ENCODE data around the gene TMC5.

The TMC5 gene

GRCh38 chr16:19434584-19434983, 16.9 kb downstream of the TMC5 start:
- Histone ChIP-seq H3K27ac (ENCODE audit: low read depth, low read length) (no peak overlapping the region), H3K4me1 (ENCODE audit: insufficient read depth, low read length) (peaks cover 12% of the 10 kb centered on the region), H3K9me3 (ENCODE audit: insufficient read depth, low read depth, low read length) (no peaks in the 10 kb centered on the region), H3K9ac (ENCODE audit: low read depth, low read length) (no peak overlapping the region), H3K27me3 (ENCODE audit: insufficient read depth, low read length) (no peaks in the 10 kb centered on the region), H3K36me3 (ENCODE audit: insufficient read depth, low read length) (no peaks in the 10 kb centered on the region), H3K4me3 (ENCODE audit: low read length) (no peak overlapping the region)
- 66% methylated on average over 1 of the region's 1 CpG for WGBS

DNA sequence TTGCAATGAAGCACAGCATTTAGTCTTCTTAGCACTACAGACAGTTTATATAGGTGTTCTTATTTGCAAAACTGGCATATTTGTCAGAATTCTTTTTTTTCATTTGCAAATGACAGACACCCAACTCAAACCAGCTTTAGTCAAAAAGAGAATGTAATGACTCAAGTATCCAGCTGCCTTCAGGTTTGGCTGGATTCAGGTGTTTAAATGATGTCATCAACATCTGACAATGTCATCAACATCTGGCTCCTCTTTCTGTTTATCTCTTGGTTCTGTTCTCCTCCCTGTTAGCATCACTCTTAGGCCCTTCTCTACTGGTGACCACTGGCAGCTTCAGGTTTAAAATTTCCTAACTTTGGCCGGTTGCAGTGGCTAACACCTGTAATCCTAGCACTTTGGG, 18.9 kb downstream of the TMC5 start:
- Histone ChIP-seq H3K36me3 (ENCODE audit: insufficient read depth, low read length) (no peaks in the 10 kb centered on the region), H3K9me3 (ENCODE audit: insufficient read depth, low read depth, low read length) (no peaks in the 10 kb centered on the region), H3K27ac (ENCODE audit: low read depth, low read length) (no peak overlapping the region), H3K27me3 (ENCODE audit: insufficient read depth, low read length) (no peaks in the 10 kb centered on the region), H3K4me3 (ENCODE audit: low read length) (no peak overlapping the region), H3K9ac (ENCODE audit: low read depth, low read length) (no peak overlapping the region), H3K4me1 (ENCODE audit: insufficient read depth, low read length) (peaks cover 12% of the 10 kb centered on the region)
- 88% methylated on average over 1 of the region's 1 CpG for WGBS

- H3K27ac ChIP-seq (ENCODE audit: low read depth, low read length) = no peak overlapping the region
- H3K4me1 ChIP-seq (ENCODE audit: insufficient read depth, low read length) = peaks cover 10% of the 10 kb centered on the region
- no peak overlapping the region for H3K4me3 ChIP-seq (ENCODE audit: low read length)
- H3K9me3 ChIP-seq (ENCODE audit: insufficient read depth, low read depth, low read length) = no peaks in the 10 kb centered on the region
- WGBS = 94% methylated on average over 4 of the region's 4 CpGs
- no peaks in the 10 kb centered on the region for H3K27me3 ChIP-seq (ENCODE audit: insufficient read depth, low read length)
- H3K9ac ChIP-seq (ENCODE audit: low read depth, low read length) = no peak overlapping the region
- H3K36me3 ChIP-seq (ENCODE audit: insufficient read depth, low read length) = no peaks in the 10 kb centered on the region
Observed at GRCh38 chr16:19437280-19437679, 19.6 kb downstream of the TMC5 start.

DNA sequence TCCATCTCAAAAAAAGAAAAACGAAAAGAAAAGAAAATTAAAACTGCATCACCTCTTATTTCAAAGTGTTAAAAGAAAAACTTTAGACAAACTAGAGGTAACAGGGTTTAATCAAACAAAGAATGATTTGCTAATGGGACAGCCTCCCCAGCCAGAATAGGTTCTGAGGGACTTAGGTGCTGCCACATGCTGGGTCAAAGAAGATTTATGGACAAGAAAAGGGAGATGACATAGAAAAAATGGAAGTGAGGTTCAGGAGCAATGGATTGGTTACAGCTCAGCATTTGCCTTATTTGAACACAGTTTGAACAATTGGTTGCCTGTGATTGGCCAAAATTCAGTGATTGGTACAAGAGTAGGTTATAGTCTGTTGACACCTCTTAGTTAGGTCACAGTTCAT, 21.1 kb downstream of the TMC5 start:
- H3K9ac ChIP-seq (ENCODE audit: low read depth, low read length) = no peak overlapping the region
- 80% methylated on average over 1 of the region's 1 CpG for WGBS
- H3K4me1 ChIP-seq (ENCODE audit: insufficient read depth, low read length) = no peaks in the 10 kb centered on the region
- no peak overlapping the region for H3K4me3 ChIP-seq (ENCODE audit: low read length)
- H3K27me3 ChIP-seq (ENCODE audit: insufficient read depth, low read length) = no peaks in the 10 kb centered on the region
- no peaks in the 10 kb centered on the region for H3K36me3 ChIP-seq (ENCODE audit: insufficient read depth, low read length)
- H3K9me3 ChIP-seq (ENCODE audit: insufficient read depth, low read depth, low read length) = no peaks in the 10 kb centered on the region
- no peak overlapping the region for H3K27ac ChIP-seq (ENCODE audit: low read depth, low read length)

GRCh38 chr16:19439483-19439882, 21.8 kb downstream of the TMC5 start:
- Histone ChIP-seq H3K36me3 (ENCODE audit: insufficient read depth, low read length) (no peaks in the 10 kb centered on the region), H3K9ac (ENCODE audit: low read depth, low read length) (no peak overlapping the region), H3K27ac (ENCODE audit: low read depth, low read length) (no peak overlapping the region), H3K9me3 (ENCODE audit: insufficient read depth, low read depth, low read length) (no peaks in the 10 kb centered on the region), H3K27me3 (ENCODE audit: insufficient read depth, low read length) (no peaks in the 10 kb centered on the region), H3K4me3 (ENCODE audit: low read length) (no peak overlapping the region), H3K4me1 (ENCODE audit: insufficient read depth, low read length) (no peaks in the 10 kb centered on the region)
- 98% methylated on average over 4 of the region's 4 CpGs for WGBS

DNA sequence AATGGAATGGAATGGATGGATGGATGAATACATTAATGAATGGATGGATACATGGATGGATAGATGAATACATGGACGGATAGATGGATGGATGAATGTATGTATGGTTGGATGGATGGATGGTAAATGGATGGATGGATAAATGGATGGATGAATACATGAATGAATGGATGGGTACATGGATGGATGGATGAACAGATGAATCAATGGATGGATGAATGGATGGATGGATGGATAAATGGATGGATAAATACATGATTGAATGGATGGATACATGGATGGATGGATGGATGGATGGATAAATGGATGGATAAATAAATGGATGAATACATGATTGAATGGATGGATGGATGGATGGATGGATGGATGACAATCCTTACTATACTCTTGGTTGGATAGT, 26.0 kb downstream of the TMC5 start:
- H3K4me3 ChIP-seq (ENCODE audit: low read length) = no peak overlapping the region
- 88% methylated on average over 1 of the region's 1 CpG for WGBS
- no peaks in the 10 kb centered on the region for H3K27me3 ChIP-seq (ENCODE audit: insufficient read depth, low read length)
- H3K9ac ChIP-seq (ENCODE audit: low read depth, low read length) = no peak overlapping the region
- H3K9me3 ChIP-seq (ENCODE audit: insufficient read depth, low read depth, low read length) = no peaks in the 10 kb centered on the region
- H3K27ac ChIP-seq (ENCODE audit: low read depth, low read length) = no peak overlapping the region
- no peaks in the 10 kb centered on the region for H3K4me1 ChIP-seq (ENCODE audit: insufficient read depth, low read length)
- no peaks in the 10 kb centered on the region for H3K36me3 ChIP-seq (ENCODE audit: insufficient read depth, low read length)

GRCh38 chr16:19446300-19446846, 28.7 kb downstream of the TMC5 start:
- H3K9me3 ChIP-seq (ENCODE audit: insufficient read depth, low read depth, low read length) = no peaks in the 10 kb centered on the region
- H3K27ac ChIP-seq (ENCODE audit: low read depth, low read length) = no peak overlapping the region
- 94% methylated on average over 4 of the region's 4 CpGs for WGBS
- H3K27me3 ChIP-seq (ENCODE audit: insufficient read depth, low read length) = no peaks in the 10 kb centered on the region
- H3K4me3 ChIP-seq (ENCODE audit: low read length) = no peak overlapping the region
- no peak overlapping the region for H3K9ac ChIP-seq (ENCODE audit: low read depth, low read length)
- no peaks in the 10 kb centered on the region for H3K36me3 ChIP-seq (ENCODE audit: insufficient read depth, low read length)
- H3K4me1 ChIP-seq (ENCODE audit: insufficient read depth, low read length) = no peaks in the 10 kb centered on the region

- WGBS = 96% methylated on average over 5 of the region's 5 CpGs
- H3K27me3 ChIP-seq (ENCODE audit: insufficient read depth, low read length) = no peaks in the 10 kb centered on the region
- no peaks in the 10 kb centered on the region for H3K9me3 ChIP-seq (ENCODE audit: insufficient read depth, low read depth, low read length)
- no peak overlapping the region for H3K27ac ChIP-seq (ENCODE audit: low read depth, low read length)
- H3K4me1 ChIP-seq (ENCODE audit: insufficient read depth, low read length) = no peaks in the 10 kb centered on the region
- H3K9ac ChIP-seq (ENCODE audit: low read depth, low read length) = no peak overlapping the region
- H3K4me3 ChIP-seq (ENCODE audit: low read length) = no peak overlapping the region
- no peaks in the 10 kb centered on the region for H3K36me3 ChIP-seq (ENCODE audit: insufficient read depth, low read length)
Observed at GRCh38 chr16:19446886-19447285, 29.2 kb downstream of the TMC5 start.

DNA sequence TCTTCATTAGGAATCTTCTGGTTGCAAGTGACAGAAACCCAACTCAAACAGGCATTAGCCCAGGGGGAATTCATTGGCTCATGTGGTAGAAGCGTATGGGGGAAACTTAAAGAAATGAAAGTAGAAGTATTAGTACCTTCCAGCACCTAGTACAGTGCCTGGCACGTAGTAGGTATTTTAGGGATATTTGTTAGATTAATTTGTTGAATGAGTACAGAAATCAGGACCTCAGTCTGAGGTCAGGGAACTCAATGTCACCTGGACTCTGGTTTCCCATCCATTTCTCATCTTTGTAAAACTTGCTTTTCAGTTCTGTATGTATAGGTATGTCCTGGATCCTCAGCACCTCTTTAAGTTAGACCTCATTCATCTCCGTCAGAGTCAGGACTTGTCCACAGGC, 32.5 kb downstream of the TMC5 start:
- no peaks in the 10 kb centered on the region for H3K27me3 ChIP-seq (ENCODE audit: insufficient read depth, low read length)
- no peaks in the 10 kb centered on the region for H3K9me3 ChIP-seq (ENCODE audit: insufficient read depth, low read depth, low read length)
- no peaks in the 10 kb centered on the region for H3K4me1 ChIP-seq (ENCODE audit: insufficient read depth, low read length)
- no peak overlapping the region for H3K27ac ChIP-seq (ENCODE audit: low read depth, low read length)
- H3K9ac ChIP-seq (ENCODE audit: low read depth, low read length) = no peak overlapping the region
- no peaks in the 10 kb centered on the region for H3K36me3 ChIP-seq (ENCODE audit: insufficient read depth, low read length)
- no peak overlapping the region for H3K4me3 ChIP-seq (ENCODE audit: low read length)
- 92% methylated on average over 3 of the region's 3 CpGs for WGBS

DNA sequence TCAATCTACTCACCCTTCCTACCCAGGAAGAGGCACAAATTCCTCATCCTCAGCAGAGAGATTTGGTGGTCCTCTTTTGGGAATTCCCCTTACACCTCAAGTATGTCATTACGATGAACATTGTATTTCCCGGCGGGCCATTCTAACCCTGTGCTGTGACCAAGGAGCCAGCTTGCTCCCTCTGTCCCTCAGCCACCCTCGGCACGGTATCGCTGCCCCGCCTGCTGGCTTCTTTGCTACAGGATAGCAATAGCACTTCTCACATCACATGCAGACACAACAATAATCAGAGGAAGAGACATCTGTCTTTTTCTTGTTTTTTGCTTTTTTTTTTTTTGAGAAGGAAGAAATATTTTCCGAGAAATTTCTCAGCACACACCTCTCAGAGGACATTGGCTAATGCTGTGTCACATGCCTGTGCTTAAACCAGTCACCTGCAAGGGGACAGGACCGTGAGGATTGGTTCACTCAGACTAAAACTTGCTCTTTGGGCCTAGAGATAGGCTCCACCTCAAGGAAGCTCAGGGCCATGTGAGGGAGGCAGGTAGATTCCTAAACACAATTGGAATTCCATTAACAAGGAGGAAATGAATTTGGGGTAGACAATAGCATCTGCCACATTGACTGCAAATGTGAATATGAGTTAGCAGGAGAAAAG, 41.2 kb downstream of the TMC5 start:
- Histone ChIP-seq H3K9ac (ENCODE audit: low read depth, low read length) (no peak overlapping the region), H3K27me3 (ENCODE audit: insufficient read depth, low read length) (no peaks in the 10 kb centered on the region), H3K4me3 (ENCODE audit: low read length) (no peak overlapping the region), H3K4me1 (ENCODE audit: insufficient read depth, low read length) (no peaks in the 10 kb centered on the region), H3K27ac (ENCODE audit: low read depth, low read length) (no peak overlapping the region), H3K9me3 (ENCODE audit: insufficient read depth, low read depth, low read length) (no peaks in the 10 kb centered on the region), H3K36me3 (ENCODE audit: insufficient read depth, low read length) (no peaks in the 10 kb centered on the region)
- WGBS = 90% methylated on average over 9 of the region's 9 CpGs

GRCh38 chr16:19460397-19460796, 42.7 kb downstream of the TMC5 start:
- Histone ChIP-seq H3K36me3 (ENCODE audit: insufficient read depth, low read length) (no peaks in the 10 kb centered on the region), H3K27me3 (ENCODE audit: insufficient read depth, low read length) (no peaks in the 10 kb centered on the region), H3K4me3 (ENCODE audit: low read length) (no peak overlapping the region), H3K27ac (ENCODE audit: low read depth, low read length) (no peak overlapping the region), H3K9me3 (ENCODE audit: insufficient read depth, low read depth, low read length) (no peaks in the 10 kb centered on the region), H3K4me1 (ENCODE audit: insufficient read depth, low read length) (no peaks in the 10 kb centered on the region), H3K9ac (ENCODE audit: low read depth, low read length) (no peak overlapping the region)
- WGBS = 92% methylated on average over 2 of the region's 2 CpGs

Measured in HUES64 (cell line).